ENCODE data around the gene CHN1.

Gene CHN1

DNA sequence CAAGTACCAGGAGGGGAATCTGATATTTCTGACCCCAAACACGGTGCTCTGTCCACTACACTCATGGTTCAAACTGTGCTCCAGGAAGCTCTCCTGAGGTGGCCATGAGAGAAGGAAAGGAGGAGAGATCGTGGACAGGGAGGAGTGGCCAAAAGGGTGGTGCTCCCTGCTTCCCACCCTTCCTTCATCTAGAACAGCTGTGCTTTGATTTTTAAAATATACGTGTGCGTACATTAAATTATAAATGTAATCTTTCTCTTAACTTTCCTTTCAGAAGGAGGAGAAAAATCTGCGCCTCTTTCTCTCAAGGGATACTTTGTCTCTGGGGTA is 232.7 kb downstream of the CHN1 start:
- no peak overlapping the region for H3K4me3 Mint-ChIP-seq
- H3K4me1 Mint-ChIP-seq (ENCODE audit: low read depth), result peaks cover 24% of the 10 kb centered on the region
- no peaks in the 10 kb centered on the region for H3K27me3 Mint-ChIP-seq
- no peaks in the 10 kb centered on the region for H3K9me3 Mint-ChIP-seq
- peak overlapping the region; percentile 4 for H3K27ac Mint-ChIP-seq
- H3K36me3 Mint-ChIP-seq (ENCODE audit: low read depth), result no peaks in the 10 kb centered on the region
- no peak for DNase-seq

DNA sequence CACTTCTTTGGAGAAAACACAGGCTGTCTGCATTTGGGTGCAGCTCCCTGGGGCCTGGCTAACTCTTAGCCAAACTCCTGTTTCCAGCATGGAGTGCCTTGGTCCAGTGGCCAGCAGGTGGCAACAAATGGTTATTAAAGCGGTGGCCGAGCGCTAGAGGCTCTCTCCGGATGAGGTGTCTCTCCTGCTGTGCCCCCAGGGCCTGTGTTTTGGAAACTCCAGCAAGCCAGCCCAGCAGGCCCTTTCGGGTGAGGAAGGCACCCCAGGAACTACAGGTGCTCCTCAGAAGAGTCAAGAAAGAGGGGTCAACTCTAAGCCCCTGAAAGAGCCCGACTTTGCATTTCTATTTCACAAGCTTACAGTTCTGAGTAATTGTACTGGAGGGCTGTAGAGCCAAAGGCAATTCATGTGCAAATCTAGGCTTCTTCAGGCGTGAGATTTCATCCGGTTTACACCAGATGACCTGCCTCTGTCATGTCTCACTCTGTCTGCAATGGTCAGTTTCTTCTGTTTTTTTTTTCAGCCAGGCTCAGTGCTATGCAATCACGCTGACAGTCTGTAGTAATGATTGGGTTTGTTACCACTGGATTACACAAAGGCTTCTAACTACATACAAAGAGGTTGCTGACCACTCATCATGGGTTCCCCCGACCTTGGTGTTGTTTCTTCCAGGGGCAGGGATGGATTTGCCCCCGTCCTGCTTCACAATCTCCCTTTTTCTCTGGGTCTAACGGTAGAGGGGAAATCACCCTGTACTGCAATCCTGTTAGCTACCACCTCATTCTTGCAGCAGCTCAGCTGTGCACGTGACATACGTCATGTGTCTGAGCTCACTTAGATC is 233.3 kb downstream of the CHN1 start:
- H3K27me3 Mint-ChIP-seq, result no peaks in the 10 kb centered on the region
- peaks cover 19% of the 10 kb centered on the region for H3K4me1 Mint-ChIP-seq (ENCODE audit: low read depth)
- peak; percentile 56 for DNase-seq
- peak overlapping the region; percentile 4 for H3K27ac Mint-ChIP-seq
- H3K9me3 Mint-ChIP-seq, result no peaks in the 10 kb centered on the region
- no peak overlapping the region for H3K4me3 Mint-ChIP-seq
- no peaks in the 10 kb centered on the region for H3K36me3 Mint-ChIP-seq (ENCODE audit: low read depth)

DNA sequence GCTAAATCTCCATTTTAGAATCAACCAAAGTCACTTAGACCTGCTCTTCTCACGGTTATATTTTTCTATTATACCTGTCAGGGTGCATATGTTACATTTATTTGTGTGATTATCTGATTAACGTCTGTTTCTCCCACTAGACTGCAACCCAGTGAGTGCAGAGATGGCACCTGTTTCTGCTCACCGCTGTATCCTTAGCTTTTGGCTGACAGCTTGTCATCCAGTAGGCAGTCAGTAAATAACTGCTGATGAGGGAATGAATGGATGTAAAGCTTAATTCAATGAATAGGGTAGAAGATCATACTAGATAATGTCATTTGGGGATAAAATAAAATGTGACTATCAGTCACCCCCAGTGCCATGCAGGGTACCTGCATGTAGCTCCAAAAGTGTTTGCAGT is 234.0 kb downstream of the CHN1 start:
- Mint-ChIP-seq H3K9me3 (no peaks in the 10 kb centered on the region), H3K27me3 (no peaks in the 10 kb centered on the region), H3K36me3 (ENCODE audit: low read depth) (no peaks in the 10 kb centered on the region), H3K27ac (no peak overlapping the region), H3K4me3 (no peak overlapping the region), H3K4me1 (ENCODE audit: low read depth) (peaks cover 14% of the 10 kb centered on the region)
- no peak for DNase-seq

DNA sequence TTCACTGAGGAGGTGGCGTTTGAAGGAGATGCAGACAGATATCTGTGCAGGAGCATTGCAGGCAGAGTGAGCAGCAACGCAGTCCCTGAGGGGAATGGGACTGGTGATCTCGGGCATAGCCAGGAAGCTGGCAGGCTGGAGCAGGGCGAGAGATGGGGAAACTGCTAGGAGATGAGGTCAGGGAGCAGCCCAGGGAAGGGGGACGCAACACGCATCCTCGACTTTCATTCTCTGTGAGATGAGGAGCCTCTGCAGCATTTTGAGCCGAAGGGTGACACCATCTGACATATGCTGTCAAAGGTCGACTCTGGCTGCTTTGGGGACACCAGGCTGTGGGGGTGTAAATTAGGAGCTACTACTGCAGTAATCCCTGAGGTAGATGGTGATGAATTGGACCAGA is 236.6 kb downstream of the CHN1 start:
- Mint-ChIP-seq H3K4me1 (ENCODE audit: low read depth) (peaks cover 3% of the 10 kb centered on the region), H3K4me3 (no peak overlapping the region), H3K27me3 (no peaks in the 10 kb centered on the region), H3K36me3 (ENCODE audit: low read depth) (no peaks in the 10 kb centered on the region), H3K27ac (no peak overlapping the region), H3K9me3 (no peaks in the 10 kb centered on the region)
- DNase-seq, result no peak

DNA sequence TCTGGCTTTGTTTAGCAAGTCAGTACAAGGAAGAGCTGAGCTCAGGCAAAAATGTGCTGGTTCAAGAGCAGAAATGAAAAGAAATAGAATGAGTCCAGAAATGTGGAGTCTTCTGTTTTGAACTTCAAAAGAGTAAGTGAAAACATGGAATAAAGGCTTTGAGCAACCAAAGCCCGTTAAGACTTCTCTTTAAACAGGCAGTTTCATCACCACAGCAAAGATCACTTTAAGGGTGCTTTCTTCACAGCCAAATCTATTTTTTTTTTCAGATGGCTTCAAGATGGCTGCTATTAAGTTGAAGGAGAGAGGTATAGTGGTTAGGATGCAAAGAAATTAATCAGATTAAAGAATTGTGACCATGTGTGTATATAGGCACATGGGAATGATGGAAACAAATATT is 238.9 kb downstream of the CHN1 start:
- Mint-ChIP-seq H3K9me3 (no peaks in the 10 kb centered on the region), H3K27me3 (no peaks in the 10 kb centered on the region), H3K36me3 (ENCODE audit: low read depth) (no peaks in the 10 kb centered on the region), H3K4me3 (no peak overlapping the region), H3K27ac (no peak overlapping the region), H3K4me1 (ENCODE audit: low read depth) (peaks cover 8% of the 10 kb centered on the region)
- DNase-seq, result no peak

DNA sequence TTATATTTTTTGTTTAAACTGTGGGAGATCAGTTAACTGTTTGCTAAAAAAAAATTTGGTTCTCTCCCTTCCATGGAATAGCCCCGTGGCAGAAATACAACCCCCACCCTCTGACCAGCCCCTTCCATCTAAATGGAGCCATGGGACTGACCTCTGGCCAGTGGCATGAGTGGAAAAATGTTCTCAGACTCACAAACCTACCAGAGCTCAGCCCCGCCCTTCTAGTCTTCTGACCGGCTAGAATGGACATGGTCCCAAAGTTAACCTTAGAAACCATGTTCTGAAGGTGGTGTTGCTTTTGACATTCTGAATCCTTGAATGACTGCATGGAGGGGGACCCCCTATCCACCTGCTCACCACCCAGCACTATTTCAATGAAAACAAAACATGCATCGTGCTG is 239.6 kb downstream of the CHN1 start:
- Mint-ChIP-seq H3K36me3 (ENCODE audit: low read depth) (no peaks in the 10 kb centered on the region), H3K27ac (no peak overlapping the region), H3K4me3 (no peak overlapping the region), H3K27me3 (no peaks in the 10 kb centered on the region), H3K4me1 (ENCODE audit: low read depth) (peaks cover 8% of the 10 kb centered on the region), H3K9me3 (no peaks in the 10 kb centered on the region)
- DNase-seq, result no peak

- Mint-ChIP-seq H3K9me3 (no peaks in the 10 kb centered on the region), H3K36me3 (ENCODE audit: low read depth) (no peaks in the 10 kb centered on the region), H3K4me3 (no peak within 1 kb of the TSS), H3K4me1 (ENCODE audit: low read depth) (peaks cover 8% of the 10 kb centered on the region), H3K27me3 (no peaks in the 10 kb centered on the region), H3K27ac (no peak within 1 kb of the TSS)
- no peak for DNase-seq
Measured at GRCh38 chr2:174764280-174765255, 240.6 kb downstream of the CHN1 start, which contains the start of gene CHRNA1. CHRNA1 (minus strand) TSS chr2:174764472; CDS start chr2:174764394, 78 bp downstream.

GRCh38 chr2:174763780-174764179 is 241.4 kb downstream of the CHN1 start:
- no peaks in the 10 kb centered on the region for H3K9me3 Mint-ChIP-seq
- no peak overlapping the region for H3K4me3 Mint-ChIP-seq
- no peaks in the 10 kb centered on the region for H3K36me3 Mint-ChIP-seq (ENCODE audit: low read depth)
- H3K27ac Mint-ChIP-seq, result no peak overlapping the region
- no peak for DNase-seq
- H3K4me1 Mint-ChIP-seq (ENCODE audit: low read depth), result peaks cover 8% of the 10 kb centered on the region
- H3K27me3 Mint-ChIP-seq, result no peaks in the 10 kb centered on the region

DNA sequence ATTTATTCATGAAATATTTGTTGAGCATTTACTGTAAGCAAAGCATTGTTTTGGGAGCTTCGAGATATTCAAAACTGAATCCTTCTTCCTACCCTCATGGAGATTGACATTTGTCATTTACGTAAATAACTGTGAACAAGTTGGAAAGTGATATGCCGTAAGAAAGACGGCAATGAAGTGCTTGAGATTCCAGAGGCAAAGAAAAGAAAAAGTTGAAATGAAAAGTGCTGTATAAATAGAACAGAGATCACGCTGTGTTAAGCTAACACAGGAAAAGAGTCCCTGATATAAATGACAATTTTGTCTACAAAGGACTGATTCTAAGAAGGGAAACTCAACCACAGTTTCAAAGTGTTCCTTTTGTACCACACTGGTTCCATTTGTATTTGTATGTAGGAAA is 242.7 kb downstream of the CHN1 start:
- no peak for DNase-seq
- Mint-ChIP-seq H3K27ac (no peak overlapping the region), H3K4me3 (no peak overlapping the region), H3K9me3 (no peaks in the 10 kb centered on the region), H3K36me3 (ENCODE audit: low read depth) (no peaks in the 10 kb centered on the region), H3K27me3 (no peaks in the 10 kb centered on the region), H3K4me1 (ENCODE audit: low read depth) (peaks cover 8% of the 10 kb centered on the region)

- Mint-ChIP-seq H3K4me3 (no peak overlapping the region), H3K36me3 (ENCODE audit: low read depth) (no peaks in the 10 kb centered on the region), H3K27ac (no peak overlapping the region), H3K27me3 (no peaks in the 10 kb centered on the region), H3K9me3 (no peaks in the 10 kb centered on the region), H3K4me1 (ENCODE audit: low read depth) (peaks cover 8% of the 10 kb centered on the region)
- DNase-seq, result no peak
Measured at GRCh38 chr2:174761837-174762236, 243.3 kb downstream of the CHN1 start.

DNA sequence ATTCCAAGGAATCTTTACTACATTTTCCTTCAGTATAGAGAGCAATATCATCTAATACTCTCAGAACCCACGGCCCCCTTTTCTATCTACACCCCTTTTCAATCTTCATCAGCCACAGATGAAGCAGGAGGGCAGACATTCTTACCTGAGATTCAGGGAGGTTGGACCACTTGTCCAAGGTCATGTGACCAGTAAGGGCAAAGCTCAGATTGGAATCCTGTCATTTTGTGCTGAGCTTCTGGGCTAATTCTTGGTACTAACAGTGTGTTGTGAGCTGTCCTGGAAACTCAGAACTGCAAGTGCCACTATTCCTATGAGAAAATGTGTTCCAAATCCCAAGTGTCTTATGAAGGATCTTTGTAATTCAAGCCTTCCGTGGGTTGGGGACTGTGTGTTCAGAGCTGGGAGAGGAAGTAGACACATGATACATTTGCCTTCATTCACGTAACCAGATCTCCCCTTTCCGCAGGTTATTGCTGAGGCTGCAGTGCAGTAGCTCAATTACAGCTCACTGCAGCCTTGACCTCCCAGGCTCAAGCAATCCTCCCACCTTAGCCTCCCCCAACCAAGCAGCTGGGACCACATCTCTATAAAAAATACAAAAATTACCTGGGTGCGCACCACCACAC is 244.2 kb downstream of the CHN1 start:
- H3K4me1 Mint-ChIP-seq (ENCODE audit: low read depth), result peaks cover 8% of the 10 kb centered on the region
- DNase-seq, result no peak
- H3K9me3 Mint-ChIP-seq, result no peaks in the 10 kb centered on the region
- no peak overlapping the region for H3K4me3 Mint-ChIP-seq
- no peak overlapping the region for H3K27ac Mint-ChIP-seq
- no peaks in the 10 kb centered on the region for H3K36me3 Mint-ChIP-seq (ENCODE audit: low read depth)
- no peaks in the 10 kb centered on the region for H3K27me3 Mint-ChIP-seq

DNA sequence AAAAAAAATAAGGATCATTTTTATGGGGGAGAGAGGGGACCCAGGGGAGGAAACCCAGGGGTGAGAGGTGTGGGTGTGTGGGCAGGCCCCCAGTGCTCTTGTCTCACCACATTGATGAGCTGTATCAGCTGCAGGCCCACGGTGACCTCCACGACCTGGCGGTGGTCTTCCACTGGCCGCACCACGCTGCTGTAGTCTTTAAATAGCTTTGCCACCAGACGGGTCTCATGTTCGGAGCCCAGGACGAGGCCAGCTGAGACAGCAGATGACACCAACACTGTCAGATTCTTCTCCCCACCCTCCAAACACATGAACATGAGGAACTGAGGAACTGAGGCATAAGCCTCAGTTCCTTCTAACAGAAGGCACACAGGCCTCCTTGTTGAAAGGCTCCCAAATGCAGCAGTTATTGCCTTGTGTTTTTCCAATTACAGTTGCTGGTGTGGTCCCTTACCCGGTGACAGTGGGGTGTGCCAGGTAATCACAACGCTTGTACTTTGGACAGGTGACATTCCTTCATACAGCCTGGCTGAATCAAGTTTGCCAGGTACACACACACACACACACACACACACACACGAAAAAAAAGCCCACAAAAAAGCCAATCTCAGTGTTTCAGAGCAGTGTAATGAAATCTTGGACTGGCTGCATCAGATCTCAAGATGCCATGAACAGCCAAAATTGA is 245.7 kb downstream of the CHN1 start:
- Mint-ChIP-seq H3K9me3 (no peaks in the 10 kb centered on the region), H3K4me3 (no peak overlapping the region), H3K4me1 (ENCODE audit: low read depth) (peaks cover 8% of the 10 kb centered on the region), H3K27me3 (no peaks in the 10 kb centered on the region), H3K27ac (no peak overlapping the region), H3K36me3 (ENCODE audit: low read depth) (no peaks in the 10 kb centered on the region)
- DNase-seq, result no peak

- Mint-ChIP-seq H3K36me3 (ENCODE audit: low read depth) (no peaks in the 10 kb centered on the region), H3K27ac (no peak overlapping the region), H3K4me3 (no peak overlapping the region), H3K9me3 (no peaks in the 10 kb centered on the region), H3K4me1 (ENCODE audit: low read depth) (peaks cover 19% of the 10 kb centered on the region), H3K27me3 (no peaks in the 10 kb centered on the region)
- DNase-seq, result no peak
Measured at GRCh38 chr2:174756743-174757142, 248.4 kb downstream of the CHN1 start.

GRCh38 chr2:174753038-174753633 is 252.0 kb downstream of the CHN1 start:
- Mint-ChIP-seq H3K4me1 (ENCODE audit: low read depth) (peaks cover 45% of the 10 kb centered on the region), H3K27me3 (no peaks in the 10 kb centered on the region), H3K4me3 (peak overlapping the region; percentile 49), H3K36me3 (ENCODE audit: low read depth) (no peaks in the 10 kb centered on the region), H3K9me3 (no peaks in the 10 kb centered on the region), H3K27ac (peak overlapping the region; percentile 96)
- peak; percentile 49 for DNase-seq

Data from activated T-cell treated with anti-CD3 and anti-CD28 coated beads, Interleukin-2, amount 50 U/mL, for 24 hours (primary cell).